Vagina (tissue), 2 donors: ENCODE data around the gene KIF16B.

ENCODE experiments used
- CTCF ChIP-seq, 3 experiments: fragments of 450-650 bp in 2 of 3; fragments of 200-600 bp in 1 of 3; sonication (generic) in 1 of 3; IDR thresholded peaks; one replicate each; pipeline ENCODE4 v1.5.1; 2017 to 2019; ENCODE audit warnings: antibody characterized with exemption in 3 of 3, mild to moderate bottlenecking in 2 of 3, moderate library complexity in 2 of 3
- POLR2AphosphoS5 ChIP-seq, 2 donors: sonication (generic); formaldehyde crosslinking; IDR thresholded peaks; one replicate each; pipeline ENCODE4 v1.9.0; 2017; ENCODE audit warnings: antibody characterized with exemption in 2 of 2, mild to moderate bottlenecking in 2 of 2, low read depth in 1 of 2; ENCODE audit not compliant: insufficient read depth in 1 of 2

DNA sequence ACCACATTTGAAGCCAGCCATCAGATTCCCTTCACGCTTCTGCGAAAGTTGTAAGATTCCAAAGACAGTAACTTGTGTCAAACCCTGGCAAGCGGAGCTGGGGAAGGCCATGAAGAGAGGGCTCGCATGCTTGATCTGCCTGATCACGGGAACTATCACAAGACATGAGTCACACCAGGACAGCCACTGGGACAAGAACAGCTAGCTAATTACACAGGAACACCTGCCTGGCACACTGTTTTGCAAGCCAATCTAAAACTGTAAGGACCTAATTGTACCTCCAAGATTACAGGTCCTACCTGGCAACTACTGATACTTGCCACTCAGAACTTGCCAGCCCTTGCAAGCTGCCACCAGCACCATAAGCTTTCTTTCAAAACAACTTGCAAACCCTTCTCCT is 289.3 kb downstream of the KIF16B start:
- TF ChIP-seq CTCF (IDR thresholded peaks at IDR 0.05) (no peak), POLR2AphosphoS5 (IDR thresholded peaks at IDR 0.05; ENCODE audit: insufficient read depth in 1 of 2, low read depth in 1 of 2) (no peak)
